DMS 273 (cell line): Measurements from ENCODE around the gene IGFN1.

Experiments
- DNase-seq: peaks from one replicate; lab custom pipeline; 2025; ENCODE audit not compliant: unreplicated experiment; lab: John Stamatoyannopoulos, UW

Gene IGFN1

DNA sequence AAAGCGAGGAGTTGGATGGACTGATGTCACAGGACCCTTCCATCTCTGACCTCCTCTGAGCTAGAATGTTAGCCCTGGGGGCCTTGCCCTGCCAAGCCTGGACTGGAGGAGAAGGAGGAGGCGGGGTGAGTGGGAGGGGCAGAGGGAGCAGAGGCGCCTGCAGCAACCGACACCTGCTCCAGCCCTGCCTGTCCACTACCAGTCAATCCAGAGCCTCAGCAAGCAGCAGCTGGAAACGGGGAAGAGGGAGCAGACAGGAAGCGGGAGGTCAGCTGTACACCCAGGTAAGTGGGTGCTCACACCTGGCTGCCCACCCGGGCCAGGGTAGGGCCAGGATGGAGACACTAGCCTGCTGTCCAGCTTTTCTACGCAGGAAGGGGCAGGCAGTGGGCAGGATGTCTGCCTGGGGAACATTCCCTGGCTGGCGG lies at the start of gene IGFN1:
TSS of gene IGFN1 (plus strand) at position 201 of the 428 bp plus-strand sequence. CDS start 2,470 bp downstream, outside the sequence.
- DNase-seq = peak; percentile 30

DNA sequence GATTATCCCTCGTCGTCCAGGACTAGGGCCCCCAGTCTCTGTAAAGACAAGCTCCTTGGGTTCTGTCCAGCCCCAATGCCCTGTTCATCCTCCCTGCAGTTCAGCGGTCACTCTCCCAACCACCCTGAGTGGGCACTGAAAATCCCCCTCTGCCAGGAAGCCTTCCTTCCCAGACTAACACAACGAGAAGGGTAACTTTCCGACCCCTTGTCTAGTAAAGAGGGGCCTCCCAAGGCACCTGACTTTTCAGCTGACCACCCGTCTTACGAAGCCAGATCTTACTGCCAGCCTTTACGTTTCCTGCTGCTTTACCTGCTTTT lies 49.7 kb upstream of the IGFN1 start:
- no peak for DNase-seq

DNA sequence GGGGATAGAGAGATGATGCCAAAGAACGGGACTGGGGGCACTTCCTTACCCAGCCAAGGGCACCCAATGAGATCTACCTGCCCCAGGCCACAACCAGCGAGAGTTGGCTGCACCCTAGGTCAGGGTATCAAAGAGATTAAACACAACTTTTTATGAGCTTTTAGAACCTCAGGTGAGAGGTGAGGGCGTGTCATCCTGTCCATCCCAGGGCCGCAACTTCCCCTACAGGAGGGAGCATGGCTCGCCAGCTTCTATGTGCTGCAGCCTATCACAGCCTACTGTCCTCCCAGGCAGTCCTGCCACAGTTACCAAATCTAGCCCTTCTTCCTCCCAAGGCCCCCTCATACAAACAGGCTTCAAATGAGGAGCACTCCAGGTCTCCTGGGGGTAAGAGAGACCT lies 49.2 kb upstream of the IGFN1 start:
- no peak for DNase-seq

DNA sequence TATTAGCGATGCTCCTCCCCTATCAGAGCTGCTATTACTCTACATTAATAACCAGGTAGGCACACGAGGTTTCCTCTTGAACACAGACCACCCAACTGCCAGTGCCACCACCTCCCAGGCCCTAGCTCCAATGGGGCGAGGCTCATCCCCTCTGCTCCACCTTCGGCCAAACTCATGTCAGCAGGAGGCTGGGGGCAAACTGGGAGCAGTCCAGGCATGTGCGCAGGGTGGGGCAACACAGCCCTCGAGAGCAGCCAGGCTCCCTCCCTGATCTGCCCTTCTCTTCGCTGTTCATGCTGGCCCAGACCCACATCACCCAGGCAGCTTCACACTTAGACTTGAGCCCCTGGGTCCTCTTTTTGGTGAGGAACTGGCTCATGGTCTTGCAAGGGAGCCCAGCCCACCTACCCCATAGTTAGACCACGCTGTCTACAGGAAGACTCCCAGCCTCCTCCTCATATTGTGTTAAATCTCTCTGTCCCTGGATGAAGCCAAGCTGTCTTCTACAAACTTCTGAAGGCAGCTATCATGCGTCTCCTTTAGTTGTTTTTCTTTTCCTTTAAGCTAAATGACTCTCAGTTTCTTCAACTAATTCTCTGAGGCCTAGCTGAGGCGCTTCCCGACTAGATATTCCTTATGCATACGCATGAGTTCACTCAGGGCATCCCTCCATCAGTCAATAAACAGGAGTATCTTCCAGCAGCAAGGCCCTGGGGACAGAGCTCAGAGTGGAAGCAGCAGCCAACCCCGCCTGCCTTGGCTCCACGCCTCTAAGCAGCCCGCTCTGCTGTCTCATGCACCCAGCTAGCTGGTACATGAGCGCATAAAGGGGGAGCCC lies 48.4 kb upstream of the IGFN1 start:
- no peak for DNase-seq

DNA sequence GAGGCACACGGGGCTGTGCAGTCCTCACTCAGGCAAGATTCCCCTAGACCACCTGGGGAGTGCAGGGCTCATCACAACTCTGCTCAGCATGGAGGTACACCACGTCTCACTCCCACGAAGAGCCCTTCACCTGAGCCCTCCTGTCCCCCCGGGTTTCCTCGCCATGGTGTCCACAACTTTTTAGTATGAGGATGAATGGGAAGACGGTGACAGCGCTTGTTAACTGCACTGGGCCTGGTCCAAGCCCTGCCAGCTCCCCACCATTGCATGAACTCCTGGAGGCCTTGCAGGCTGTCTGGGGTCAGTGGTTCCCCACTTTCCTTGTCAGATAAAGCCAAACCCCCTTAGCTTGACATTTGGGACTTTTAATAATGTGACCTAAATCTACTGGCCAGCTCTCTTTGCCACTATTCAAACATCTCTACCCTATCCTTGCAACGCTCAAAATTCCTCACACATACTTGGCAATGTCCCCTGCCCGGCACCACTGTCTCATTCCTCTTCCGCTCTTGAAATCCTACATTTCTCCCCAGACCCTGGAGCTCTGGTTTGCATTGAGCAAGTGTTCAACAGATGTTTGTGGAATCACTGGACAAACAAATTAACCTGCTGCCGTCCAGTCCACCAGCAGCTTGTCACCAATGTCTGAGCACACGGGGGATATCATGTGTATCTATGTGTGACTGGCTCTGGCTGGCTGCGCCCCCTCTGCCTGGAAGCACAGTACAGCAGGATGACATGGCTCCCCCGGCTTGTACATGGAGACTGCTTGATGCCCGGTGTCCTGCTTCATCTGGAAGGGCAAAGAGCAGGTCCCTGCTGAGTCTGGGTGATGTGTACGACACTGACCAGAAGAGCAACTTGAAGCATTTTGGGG lies 47.5 kb upstream of the IGFN1 start:
- DNase-seq = no peak

DNA sequence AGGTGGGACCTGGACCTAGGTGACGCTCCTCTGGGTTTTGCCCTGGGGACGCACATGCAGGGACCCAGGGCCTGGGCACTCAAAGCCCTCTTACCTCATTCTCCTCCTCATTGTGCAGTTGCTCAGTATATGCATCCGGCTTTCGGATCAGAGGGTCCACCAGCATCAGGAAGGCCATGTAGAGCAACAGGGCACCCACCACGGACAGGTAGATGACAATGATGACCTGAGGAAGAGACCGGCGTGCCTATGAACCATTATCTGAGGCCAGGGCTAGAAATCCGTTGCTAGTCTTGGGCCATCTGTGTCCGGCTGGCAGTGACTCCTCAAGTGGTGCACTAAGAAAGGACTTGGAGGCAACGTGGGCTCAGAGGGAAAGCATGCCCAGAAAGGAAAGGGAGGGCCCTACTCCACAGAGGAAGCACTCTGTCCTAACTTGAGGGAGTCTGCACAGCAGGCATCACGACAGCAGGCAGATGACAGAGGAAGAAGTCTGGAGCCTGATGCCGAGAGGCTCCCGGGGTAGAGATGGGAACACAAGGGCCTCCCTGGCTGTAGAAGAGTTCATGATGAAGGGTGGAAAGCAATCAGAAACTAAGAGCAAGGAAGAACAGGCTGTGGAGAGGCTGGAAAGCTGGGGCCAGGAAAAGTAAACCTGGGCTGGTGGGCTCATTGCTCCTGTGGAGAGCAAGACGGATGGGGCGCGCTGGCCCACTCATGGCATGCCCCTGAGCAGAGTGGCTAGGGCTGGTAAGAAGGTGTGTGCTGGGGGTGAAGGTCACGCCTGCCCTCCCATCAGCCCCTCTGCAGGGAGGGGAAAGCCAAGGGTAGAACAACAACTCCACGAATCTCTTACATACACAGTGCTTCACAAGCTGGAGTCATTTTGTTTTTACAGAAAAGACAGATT lies 46.6 kb upstream of the IGFN1 start:
- DNase-seq = no peak

DNA sequence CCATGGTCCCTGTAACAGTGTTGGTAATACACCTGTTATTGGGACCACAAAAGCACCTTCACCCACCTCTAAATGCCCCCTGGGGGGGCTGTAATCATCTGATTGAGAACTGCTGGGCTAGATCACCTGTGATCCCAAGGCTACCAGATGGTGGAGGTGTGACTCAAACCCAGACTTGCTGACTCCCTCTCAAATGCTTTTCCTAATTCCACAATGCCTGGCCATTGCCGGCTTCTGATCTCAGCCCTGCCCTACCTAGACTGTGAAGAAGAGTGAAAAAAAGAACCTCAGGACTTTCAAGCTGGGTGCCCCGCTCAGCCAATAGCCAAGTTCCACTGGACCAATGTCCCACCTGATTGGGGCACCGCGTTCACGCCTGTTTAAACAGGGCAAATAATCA lies 45.9 kb upstream of the IGFN1 start:
- DNase-seq = no peak

DNA sequence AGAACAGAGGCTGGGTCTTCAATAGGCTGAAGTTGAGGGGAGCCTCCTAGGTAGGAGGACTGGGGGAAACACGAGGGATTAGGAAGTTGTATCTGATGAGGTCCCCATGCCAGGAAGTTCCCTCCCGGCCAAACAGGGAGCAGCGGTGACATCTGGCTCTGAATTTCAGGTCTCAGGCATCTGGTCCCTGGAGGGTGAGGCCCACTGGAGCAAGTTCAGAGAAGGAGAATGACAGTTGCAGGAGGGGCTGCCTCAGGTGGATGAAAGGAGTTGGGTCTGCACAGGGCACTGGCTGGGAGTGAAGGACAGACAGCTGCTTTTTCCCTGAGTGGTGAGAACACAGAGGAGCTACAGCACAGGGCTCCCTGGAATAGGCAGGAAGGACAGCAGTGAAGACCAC lies 45.5 kb upstream of the IGFN1 start:
- no peak for DNase-seq

DNA sequence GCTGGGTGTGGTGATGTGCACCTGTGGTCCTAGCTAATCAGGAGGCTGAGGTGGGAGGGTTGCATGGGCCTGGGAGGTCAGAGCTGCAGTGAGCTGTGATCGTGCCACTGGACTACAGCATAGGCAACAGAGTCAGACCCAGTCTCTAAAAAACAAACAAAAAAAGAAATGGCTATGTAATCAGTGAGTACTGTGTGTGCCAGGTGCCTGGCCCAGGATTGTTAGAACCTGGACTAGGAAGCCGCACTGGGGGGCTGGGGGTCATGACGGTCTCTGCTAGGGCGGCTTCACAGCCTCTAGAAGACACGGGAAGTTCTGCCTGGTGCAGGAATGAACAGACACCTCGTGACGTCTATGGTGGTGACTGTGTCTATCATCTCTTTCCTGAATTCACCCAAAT lies 44.8 kb upstream of the IGFN1 start:
- no peak for DNase-seq

DNA sequence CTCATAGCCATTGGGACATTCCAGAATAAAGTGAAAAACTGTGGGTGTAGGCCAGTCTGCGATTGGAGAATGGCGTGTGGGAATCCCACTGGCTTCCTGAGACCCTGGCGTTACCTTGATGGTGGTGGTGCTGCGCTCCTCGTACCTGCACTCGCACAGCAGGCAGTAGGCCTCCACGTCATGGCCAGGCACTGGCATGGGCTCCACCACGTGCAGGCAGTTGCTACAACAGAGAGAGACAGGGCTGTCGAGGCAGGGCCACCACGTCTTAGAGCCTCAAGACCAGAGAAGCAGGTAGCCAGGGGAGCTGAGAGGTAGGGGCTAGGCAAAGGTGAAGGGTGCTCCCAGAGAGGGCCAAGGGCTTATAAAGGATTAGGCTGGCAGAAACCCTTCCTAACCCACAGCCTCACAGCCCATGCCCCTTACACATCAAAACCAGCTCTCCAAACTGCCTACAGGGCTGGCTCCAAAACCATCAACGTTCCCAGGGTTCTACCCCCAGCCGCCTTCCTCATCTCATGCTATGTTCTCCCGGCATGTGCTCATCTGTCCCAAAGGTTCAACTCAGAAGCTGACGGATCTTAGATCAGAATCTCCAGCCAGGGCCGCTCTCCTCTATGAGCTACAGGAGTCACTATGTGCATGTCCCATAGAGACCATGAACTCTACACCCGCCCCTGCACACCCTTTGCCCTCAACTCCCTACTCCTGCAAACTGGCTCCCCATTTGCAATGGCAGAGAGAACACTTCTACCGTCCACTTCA lies 43.8 kb upstream of the IGFN1 start:
- DNase-seq = no peak

DNA sequence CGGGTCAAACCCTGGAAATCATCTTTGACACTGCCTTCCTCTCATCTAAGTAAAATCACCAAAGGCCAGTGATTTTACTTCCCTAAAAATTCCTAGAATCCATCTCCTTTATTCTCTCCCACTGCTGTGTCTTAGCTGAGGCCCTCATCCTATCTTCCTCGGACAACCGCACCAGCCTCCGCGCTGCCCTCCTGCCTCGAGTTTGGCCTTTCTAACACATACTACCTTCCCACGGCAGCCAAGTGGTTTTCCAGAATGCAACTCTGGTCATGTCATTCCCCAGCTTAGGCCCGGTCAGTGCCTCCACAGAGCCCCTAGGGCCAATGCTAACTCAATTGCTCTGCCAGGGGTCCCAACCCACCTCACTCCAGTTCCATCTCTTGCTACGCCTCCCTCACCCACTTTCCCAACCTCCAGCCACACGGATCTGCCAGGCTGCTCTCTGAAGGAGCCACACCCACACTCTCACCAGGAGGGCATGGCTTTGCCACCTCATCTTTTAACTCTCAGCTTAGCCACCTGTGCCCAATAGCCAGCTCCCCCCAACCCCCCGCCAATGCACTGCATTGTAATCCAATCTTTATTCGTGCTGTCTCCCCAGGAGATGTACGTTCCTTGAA lies 43.1 kb upstream of the IGFN1 start:
- DNase-seq = no peak

DNA sequence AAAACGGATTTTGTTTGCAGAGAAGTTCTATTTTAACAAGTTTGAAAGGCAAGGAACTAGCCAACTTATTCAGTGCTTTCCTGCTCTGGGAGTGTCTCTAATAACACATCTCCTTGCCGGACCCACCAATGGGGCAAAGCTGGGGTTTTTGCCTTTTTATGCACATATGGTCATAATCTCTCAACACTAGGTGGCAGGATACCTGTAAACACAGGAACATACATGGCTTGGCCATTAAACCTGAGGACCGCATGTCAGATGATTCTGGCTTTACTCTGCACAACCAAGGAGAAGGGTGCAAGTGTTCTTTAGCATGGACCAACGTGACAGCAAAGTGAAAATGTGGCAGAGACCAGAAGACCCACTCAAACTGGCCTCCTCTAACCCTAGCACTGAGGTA lies 41.2 kb upstream of the IGFN1 start:
- DNase-seq = peak; percentile 71

DNA sequence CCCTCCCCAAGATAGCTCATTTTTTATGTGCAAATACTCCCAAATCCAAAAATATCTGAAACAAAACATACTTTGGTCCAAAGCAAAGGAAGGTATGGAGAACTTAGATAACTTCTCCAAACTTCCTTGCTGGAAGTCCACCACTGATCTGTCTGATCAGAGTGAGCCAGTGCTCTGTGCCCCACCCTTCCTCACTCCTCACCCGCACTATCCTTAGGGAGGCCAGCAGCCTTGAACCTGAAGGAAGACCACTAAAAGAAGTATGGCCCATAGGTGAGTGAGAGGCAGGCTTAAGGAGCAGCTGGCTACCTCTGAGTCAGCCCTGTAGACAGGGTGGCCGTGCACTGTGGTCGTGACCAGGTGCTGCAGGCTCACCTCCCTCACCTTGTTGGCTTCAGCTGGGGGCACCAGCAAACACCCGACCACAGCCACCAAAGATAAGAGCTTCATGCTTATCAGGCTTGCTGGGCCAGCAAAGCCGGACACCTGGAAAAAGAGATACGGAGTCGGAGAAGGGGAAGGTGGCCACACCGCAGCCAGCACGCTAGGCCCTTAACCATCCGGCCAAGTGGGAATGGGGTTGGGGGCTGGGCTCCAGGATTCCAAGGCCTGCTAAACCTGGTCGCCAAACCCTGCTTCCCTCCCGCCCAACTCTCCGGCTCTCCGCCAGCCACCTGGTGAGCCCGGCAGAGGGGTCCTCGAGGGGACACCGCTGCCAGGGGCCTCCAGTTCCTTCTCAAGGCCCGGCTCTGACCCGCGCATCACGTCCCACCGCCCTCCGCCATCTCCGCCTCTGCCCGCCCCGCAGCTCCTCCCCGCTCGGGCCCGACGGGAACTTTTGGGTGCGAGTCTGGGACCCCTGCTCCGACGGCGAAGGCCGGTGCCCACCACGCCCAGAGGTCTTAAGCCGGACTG lies 36.9 kb upstream of the IGFN1 start:
- peak; percentile 85 for DNase-seq

DNA sequence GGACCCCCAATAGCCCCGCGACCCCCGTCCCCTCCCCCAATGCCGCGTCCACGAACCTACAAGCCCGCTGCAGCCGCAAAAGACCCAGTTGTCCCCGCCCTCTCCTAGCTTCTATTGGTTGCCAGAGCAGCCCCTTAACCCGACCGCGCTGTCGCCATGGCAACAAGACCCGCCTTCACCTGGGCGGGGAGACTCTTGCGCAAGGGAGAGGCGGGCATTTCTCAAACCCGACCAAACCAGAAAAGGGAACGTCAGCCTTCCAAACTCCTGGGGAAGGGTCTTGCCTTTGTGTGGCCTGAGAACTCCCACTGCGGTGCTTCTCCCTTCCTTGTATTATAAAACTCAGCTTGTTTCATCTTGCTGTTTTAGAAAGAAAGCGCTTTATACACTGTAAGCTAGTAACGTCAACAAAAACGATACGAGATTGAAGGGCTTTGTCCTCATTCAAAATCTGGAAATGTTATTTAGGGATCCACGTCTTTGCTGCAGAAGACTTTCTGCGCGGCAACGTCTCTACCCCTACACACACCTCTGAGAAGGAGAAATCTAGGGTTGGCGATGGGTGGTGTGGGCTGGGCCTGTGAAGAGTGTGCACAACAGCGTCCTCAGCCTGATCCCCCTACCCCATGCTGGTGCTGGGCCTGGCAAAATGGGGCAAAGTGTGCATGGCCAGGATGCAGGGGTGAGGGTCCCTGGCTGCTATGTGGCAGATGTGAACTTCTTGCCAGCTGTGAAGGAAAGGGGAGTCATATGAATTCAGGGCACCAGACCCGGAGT lies 36.0 kb upstream of the IGFN1 start, which contains the start of gene TMEM9:
TSS of gene TMEM9 (minus strand) at position 86 of the 777 bp plus-strand sequence. CDS start 551 bp downstream, outside the sequence.
- DNase-seq = peak; percentile 98

DNA sequence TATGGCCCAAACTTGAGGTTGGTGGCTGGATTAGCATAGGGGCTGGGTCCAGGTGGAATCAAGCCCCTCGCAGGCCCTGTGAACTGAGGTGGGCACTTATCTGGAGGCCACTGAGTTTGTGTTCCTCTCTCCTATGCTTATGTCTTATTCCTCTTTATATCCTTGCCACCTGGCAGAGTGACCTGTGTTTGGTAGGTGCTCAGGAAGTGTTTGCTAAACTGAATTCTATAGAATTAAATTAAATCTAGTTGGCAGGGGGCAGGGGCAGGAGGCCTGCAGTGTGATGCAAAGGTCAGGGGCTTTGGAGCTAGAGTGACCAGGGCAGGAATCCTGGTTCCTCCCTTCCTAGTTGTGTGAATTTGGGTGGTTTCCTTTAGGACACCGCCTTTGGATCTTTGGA lies 35.3 kb upstream of the IGFN1 start:
- DNase-seq = no peak

DNA sequence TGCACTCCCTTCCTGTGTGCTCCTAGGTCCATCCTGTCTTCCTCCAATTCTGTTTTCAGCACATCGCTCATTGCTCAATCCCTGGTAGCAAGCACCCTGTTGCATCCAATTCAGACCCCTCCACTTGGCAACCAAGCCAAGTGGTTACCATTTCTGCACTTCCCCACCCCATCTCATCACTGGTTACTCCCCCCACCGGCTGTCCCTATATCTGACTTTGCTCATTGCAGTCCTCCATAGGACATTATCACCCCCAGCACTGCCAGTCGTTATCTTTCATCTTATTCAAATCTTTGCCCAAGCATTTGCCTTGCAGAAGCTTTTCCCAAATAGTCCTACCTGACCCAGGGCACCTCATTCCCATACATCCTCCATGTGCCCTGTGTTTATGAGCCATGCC lies 34.3 kb upstream of the IGFN1 start:
- DNase-seq = no peak

DNA sequence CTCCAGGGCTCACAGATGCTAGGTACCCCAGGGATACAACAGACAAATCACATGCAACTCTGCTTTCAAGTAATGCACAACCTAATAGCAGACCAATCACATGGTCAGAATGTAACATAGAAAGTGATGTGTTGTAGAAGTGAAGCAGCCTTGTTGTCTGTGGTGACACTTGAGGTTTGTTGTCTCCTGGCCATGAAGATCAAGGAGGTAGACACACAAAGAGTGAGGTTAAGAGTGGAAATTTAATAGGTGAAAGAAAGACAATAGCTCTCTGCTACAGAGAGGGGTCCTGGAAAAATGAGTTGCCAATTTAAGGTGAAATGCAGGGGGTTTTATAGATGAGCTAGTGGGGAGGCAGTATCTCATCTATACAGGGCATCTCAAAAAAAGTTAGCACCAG lies 33.8 kb upstream of the IGFN1 start:
- no peak for DNase-seq

DNA sequence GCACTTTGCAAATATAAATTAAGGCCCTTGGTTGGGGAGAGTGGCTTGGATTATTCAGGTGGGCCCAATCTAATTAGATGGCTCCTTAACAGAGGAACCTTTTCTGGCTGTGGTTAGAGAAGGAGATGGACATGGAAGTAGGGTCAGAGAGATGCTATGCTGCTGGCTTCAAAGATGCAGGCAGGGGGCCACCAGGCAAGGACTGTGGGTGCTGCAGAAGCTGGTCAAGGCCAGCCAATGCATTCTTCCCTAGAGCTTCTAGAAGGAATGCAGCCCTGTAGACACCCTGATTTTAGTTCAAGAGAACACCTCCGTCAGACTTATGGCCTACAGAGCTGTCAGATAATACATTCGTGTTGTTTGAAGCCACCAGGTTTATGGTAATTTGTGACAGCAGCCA lies 32.7 kb upstream of the IGFN1 start:
- no peak for DNase-seq
